Uterus (tissue), 4 donors: Measurements from ENCODE around the gene PTPRC. TPM values are rescaled to one million over a fixed set of nuclear protein-coding genes. Genes with fewer than 3 reads are reported as not detected.

Experiments
- DNase-seq, 2 donors: peaks; one replicate each; pipeline ENCODE4 v3.0.0-alpha.2; 2019 to 2020
- H3K27ac ChIP-seq, 2 donors: fragments of 200-600 bp; sonication (generic); 1 replicate in 1 of 2; 2 replicates in 1 of 2; pipeline ENCODE4 v1.5.1; 2016 to 2018
- H3K27me3 ChIP-seq, 2 donors: fragments of 200-600 bp; sonication (generic); one replicate each; pipeline ENCODE4 v1.5.1; 2018 to 2019; ENCODE audit warnings: control low read depth in 1 of 2
- H3K36me3 ChIP-seq, 2 donors: fragments of 200-600 bp; sonication (generic); one replicate each; pipeline ENCODE4 v1.5.1; 2019; ENCODE audit warnings: control low read depth in 1 of 2
- H3K4me1 ChIP-seq, 2 donors: fragments of 200-600 bp; sonication (generic); one replicate each; pipeline ENCODE4 v1.5.1; 2018 to 2019; ENCODE audit warnings: control low read depth in 1 of 2
- H3K4me3 ChIP-seq, 2 donors: fragments of 200-600 bp; sonication (generic); 1 replicate in 1 of 2; 2 replicates in 1 of 2; pipeline ENCODE4 v1.5.1; 2018 to 2019; ENCODE audit warnings: mild to moderate bottlenecking in 1 of 2
- H3K9me3 ChIP-seq, 2 donors: fragments of 200-600 bp; sonication (generic); one replicate each; pipeline ENCODE4 v1.5.1; 2019; ENCODE audit warnings: control low read depth in 1 of 2
- POLR2A ChIP-seq, 2 donors: fragments of 450-650 bp; IDR thresholded peaks; one replicate each; pipeline ENCODE4 v1.6.1; 2016; ENCODE audit warnings: antibody characterized with exemption in 2 of 2, mild to moderate bottlenecking in 1 of 2, moderate library complexity in 1 of 2
- intact Hi-C: fragments of 100-400 bp; cut with DNase I; formaldehyde crosslinking; loops from one replicate; pipeline ENCODE4 v1.15.1; 2023; ENCODE audit warnings: low total_unique reads
- total RNA-seq, 4 donors: library from RNA; depleted of rRNA in 3 of 4; stranded (reverse); fragments of >200 nt in 3 of 4; gene quantifications; one replicate each; pipeline versions ENCODE4 v1.1.0 to v1.2.4, GENCODE V29; 2014 to 2023
- TF ChIP-seq, protein P1 (sequence below), 4 experiments: fragments of 200-600 bp in 2 of 4; fragments of 450-650 bp in 2 of 4; sonication (generic) in 2 of 4; IDR thresholded peaks; one replicate each; pipeline ENCODE4 v1.5.1; 2016 to 2019; ENCODE audit warnings: antibody characterized with exemption in 4 of 4, mild to moderate bottlenecking in 2 of 4, moderate library complexity in 1 of 4
- donor health status: DM: yes; HTN: yes; CAD: no.

PTPRC gene
- total RNA-seq, 4 donors from 2014 or later: 12.7 to 28.7 (median 16.3) TPM

DNA sequence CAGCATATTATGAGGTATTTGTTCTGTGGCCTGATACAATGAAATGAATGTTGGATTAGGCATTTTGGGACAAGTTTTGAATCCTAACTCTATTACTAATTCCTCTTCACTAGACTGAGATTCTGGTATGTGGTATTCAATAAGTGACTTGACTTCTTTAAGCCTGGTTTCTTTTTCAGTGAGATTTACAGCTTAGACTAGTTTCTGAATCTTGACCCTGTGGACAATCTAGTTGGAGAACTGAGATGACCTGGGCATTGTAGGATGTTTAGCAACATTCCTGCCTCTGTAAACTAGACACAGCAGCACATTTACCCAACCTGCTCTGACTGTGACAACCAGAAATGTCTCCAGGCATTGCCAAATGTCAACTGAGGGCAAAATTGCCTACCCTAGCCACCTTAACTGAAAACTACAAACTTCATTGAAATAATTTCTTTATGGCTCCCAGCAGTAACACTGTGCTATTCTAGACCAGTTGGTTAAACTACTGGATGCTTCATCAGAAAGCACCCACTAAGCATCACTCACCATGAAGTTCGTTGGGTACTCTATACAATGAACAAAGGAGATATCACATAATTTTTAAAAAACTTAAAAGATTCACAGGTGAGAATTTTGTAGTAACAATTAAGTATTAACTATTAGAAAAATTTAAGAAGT lies 16.8 kb downstream of the PTPRC start:
- no peak overlapping the region for H3K27ac ChIP-seq

DNA sequence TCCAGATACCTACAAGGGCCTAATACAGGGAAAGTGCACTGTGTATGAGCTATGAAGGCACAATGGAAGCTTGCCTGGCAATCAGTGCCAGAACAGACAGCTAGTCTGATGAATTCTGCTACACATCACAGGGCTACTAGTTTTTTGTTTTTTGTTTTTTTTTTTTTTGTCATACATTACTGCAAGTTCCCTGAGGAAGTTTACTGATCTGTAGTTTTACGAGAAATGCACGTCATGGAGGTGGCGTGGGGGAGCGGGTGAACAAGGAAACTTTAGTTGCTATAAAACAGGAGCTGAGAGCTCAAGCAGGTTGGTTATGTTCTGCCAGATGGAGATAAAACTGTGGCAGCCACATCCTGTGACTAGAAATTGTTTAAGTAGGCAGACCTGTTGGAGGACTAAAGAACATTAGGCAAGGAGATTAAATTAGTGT lies 17.7 kb downstream of the PTPRC start:
- H3K27ac ChIP-seq: no peak overlapping the region

More for the DNA sequence above, 16.8 kb downstream of the PTPRC start:
- no peak for TF ChIP-seq POLR2A (IDR thresholded peaks at IDR 0.05)
- TF ChIP-seq, protein P1, sequence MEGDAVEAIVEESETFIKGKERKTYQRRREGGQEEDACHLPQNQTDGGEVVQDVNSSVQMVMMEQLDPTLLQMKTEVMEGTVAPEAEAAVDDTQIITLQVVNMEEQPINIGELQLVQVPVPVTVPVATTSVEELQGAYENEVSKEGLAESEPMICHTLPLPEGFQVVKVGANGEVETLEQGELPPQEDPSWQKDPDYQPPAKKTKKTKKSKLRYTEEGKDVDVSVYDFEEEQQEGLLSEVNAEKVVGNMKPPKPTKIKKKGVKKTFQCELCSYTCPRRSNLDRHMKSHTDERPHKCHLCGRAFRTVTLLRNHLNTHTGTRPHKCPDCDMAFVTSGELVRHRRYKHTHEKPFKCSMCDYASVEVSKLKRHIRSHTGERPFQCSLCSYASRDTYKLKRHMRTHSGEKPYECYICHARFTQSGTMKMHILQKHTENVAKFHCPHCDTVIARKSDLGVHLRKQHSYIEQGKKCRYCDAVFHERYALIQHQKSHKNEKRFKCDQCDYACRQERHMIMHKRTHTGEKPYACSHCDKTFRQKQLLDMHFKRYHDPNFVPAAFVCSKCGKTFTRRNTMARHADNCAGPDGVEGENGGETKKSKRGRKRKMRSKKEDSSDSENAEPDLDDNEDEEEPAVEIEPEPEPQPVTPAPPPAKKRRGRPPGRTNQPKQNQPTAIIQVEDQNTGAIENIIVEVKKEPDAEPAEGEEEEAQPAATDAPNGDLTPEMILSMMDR (IDR thresholded peaks at IDR 0.05): no peak
- Histone ChIP-seq H3K27me3 (no peaks in the 10 kb centered on the region), H3K36me3 (no peaks in the 10 kb centered on the region), H3K9me3 (no peaks in the 10 kb centered on the region), H3K4me3 (no peak overlapping the region), H3K4me1 (no peaks in the 10 kb centered on the region)
- no peak for DNase-seq
- intact Hi-C loops: no loop called here

DNA sequence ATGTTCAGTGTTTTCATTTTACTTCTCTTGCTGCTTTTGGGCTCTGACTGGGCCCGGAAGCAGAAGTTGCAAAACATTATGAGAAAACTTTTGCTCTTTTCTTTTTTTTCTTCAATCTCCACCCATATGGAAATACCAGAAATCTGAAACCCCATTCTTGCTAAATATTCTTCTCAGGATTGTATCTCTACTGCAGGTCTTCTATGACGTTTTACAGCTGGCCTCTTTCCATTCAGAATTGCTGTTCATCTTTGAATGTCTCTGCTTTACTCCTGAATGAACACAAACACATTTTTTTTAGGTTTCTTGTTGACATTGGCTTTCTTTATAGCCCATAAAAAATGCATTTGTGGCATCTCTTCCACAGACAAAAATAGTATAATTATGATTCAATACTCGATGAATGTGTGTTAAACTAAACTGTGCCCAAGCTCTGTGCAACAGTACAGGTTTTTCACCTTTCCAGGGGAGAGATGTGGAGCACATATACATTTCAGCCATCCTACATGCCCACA lies 18.8 kb downstream of the PTPRC start:
- H3K36me3 ChIP-seq: no peaks in the 10 kb centered on the region
- DNase-seq: no peak
- no peak overlapping the region for H3K4me3 ChIP-seq
- TF ChIP-seq POLR2A (IDR thresholded peaks at IDR 0.05): no peak
- TF ChIP-seq, protein P1 (IDR thresholded peaks at IDR 0.05): no peak
- intact Hi-C loops: no loop called here
- no peaks in the 10 kb centered on the region for H3K9me3 ChIP-seq
- no peaks in the 10 kb centered on the region for H3K4me1 ChIP-seq
- no peaks in the 10 kb centered on the region for H3K27me3 ChIP-seq
- no peak overlapping the region for H3K27ac ChIP-seq

More for the DNA sequence above, 17.7 kb downstream of the PTPRC start:
- peak in 1 of 2 donors; percentile 15 for DNase-seq
- no peaks in the 10 kb centered on the region for H3K4me1 ChIP-seq
- no peak overlapping the region for H3K4me3 ChIP-seq
- H3K9me3 ChIP-seq: no peaks in the 10 kb centered on the region
- no peaks in the 10 kb centered on the region for H3K27me3 ChIP-seq
- no peaks in the 10 kb centered on the region for H3K36me3 ChIP-seq
- no peak for TF ChIP-seq POLR2A (IDR thresholded peaks at IDR 0.05)
- TF ChIP-seq, protein P1 (IDR thresholded peaks at IDR 0.05): no peak
- intact Hi-C loops: no loop called here

DNA sequence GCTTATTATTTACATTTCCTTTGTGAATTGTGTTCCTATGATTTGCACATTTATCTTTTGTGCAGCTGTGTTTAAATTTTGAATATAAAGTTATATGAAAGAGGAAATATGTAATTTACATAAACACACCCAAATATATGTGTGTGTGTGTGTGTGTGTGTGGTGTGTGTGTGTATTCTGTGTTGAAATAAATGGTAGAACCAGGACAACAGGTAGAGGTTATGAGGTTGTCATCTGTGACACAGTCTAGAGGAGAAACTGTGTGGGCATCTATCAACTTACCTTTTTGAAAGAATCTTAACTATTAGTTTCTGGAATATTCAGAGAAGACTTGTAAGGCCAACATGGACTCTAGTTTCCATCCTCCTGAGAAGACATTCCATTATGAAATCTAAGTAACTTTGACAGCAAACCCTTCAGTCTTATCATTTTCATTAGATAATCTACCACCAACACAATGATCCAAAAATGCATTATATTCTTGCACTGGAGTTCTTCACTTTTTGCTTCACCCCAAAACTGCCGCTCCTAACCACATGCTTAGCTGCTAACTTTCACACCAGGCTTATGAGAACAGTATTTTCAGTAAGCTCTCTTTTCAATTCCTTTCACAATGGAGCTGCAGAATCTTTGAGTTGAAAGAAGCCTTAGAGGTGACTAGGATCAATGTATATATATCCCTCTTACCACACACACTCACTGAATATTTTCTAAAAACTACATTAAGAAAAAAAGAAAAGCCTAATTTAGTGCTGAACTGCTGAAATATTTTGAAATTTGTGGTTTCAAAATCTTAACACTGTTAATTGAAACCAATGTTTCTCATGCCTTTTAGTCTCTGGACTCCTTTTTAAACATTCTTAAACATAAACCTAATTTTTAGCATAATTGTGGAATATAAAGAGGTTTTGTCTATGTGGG lies 21.8 kb downstream of the PTPRC start:
- H3K36me3 ChIP-seq: no peaks in the 10 kb centered on the region
- no peak overlapping the region for H3K4me3 ChIP-seq
- DNase-seq: no peak
- no peak overlapping the region for H3K27ac ChIP-seq
- intact Hi-C loops: no loop called here
- no peaks in the 10 kb centered on the region for H3K27me3 ChIP-seq
- TF ChIP-seq, protein P1 (IDR thresholded peaks at IDR 0.05): no peak
- TF ChIP-seq POLR2A (IDR thresholded peaks at IDR 0.05): no peak
- H3K4me1 ChIP-seq: no peaks in the 10 kb centered on the region
- H3K9me3 ChIP-seq: no peaks in the 10 kb centered on the region

DNA sequence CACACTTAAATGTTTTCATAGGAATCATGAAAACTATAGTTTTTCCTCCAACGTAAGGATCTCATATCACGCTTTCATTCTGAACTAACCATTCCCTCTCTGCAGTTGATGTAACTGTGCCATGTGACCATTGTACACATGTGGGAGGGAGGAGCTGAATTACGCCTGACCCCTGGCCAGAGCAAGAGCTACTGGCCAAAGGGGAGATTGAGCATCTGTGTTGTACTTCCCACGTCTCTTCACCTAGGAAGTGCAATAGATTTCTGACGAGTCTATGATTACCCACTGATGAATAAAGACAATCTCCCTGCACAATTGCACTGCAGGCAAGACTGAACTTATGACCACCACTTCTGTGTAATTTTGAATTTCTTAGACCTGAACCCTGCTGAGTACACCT lies 24.0 kb downstream of the PTPRC start:
- no peaks in the 10 kb centered on the region for H3K36me3 ChIP-seq
- H3K27ac ChIP-seq: no peak overlapping the region
- no peaks in the 10 kb centered on the region for H3K9me3 ChIP-seq
- no peaks in the 10 kb centered on the region for H3K4me1 ChIP-seq
- DNase-seq: no peak
- intact Hi-C loops: no loop called here
- H3K4me3 ChIP-seq: no peak overlapping the region
- TF ChIP-seq, protein P1 (IDR thresholded peaks at IDR 0.05): no peak
- TF ChIP-seq POLR2A (IDR thresholded peaks at IDR 0.05): no peak
- H3K27me3 ChIP-seq: no peaks in the 10 kb centered on the region
